HepG2 (cell line): ENCODE measurements around the gene TCEA3. TPM values are rescaled to one million over a fixed set of nuclear protein-coding genes. Genes with fewer than 3 reads are reported as not detected.

Experiments
- ELF3 ChIP-seq: IDR thresholded peaks from 2 replicates; pipeline ENCODE4 v1.6.1; 2016; ENCODE audit warnings: missing genetic modification reagents, missing compliant biosample characterization
- ESRRA ChIP-seq: sonication (generic); formaldehyde crosslinking; IDR thresholded peaks from 2 replicates; pipeline ENCODE4 v1.5.1; 2020; ENCODE audit warnings: mild to moderate bottlenecking, low read depth, missing genetic modification reagents
- HES4 ChIP-seq: sonication (generic); formaldehyde crosslinking; IDR thresholded peaks from 2 replicates; pipeline ENCODE4 v1.9.0; 2021; ENCODE audit warnings: mild to moderate bottlenecking, missing genetic modification reagents, borderline replicate concordance
- HOXD1 ChIP-seq: sonication (generic); formaldehyde crosslinking; IDR thresholded peaks from 2 replicates; pipeline ENCODE4 v1.5.0; 2020; ENCODE audit warnings: missing genetic modification reagents
- LBX2 ChIP-seq: sonication (generic); formaldehyde crosslinking; IDR thresholded peaks from 2 replicates; pipeline ENCODE4 v1.5.0; 2020; ENCODE audit warnings: missing genetic modification reagents, mild to moderate bottlenecking, borderline replicate concordance
- MAF1 ChIP-seq: sonication (generic); formaldehyde crosslinking; IDR thresholded peaks from 2 replicates; pipeline ENCODE4 v1.5.0; 2020; ENCODE audit warnings: missing genetic modification reagents, borderline replicate concordance
- MNT ChIP-seq: fragments of 450-650 bp; IDR thresholded peaks from 2 replicates; pipeline ENCODE4 v1.6.1; 2016
- MYPOP ChIP-seq: sonication (generic); formaldehyde crosslinking; IDR thresholded peaks from 2 replicates; pipeline ENCODE4 v1.8.1; 2023; ENCODE audit warnings: mild to moderate bottlenecking, moderate library complexity, missing genetic modification reagents
- PITX1 ChIP-seq: sonication (generic); formaldehyde crosslinking; IDR thresholded peaks from 2 replicates; pipeline ENCODE4 v1.5.1; 2020; ENCODE audit warnings: mild to moderate bottlenecking, missing genetic modification reagents
- POGK ChIP-seq: sonication (generic); formaldehyde crosslinking; conservative IDR thresholded peaks from 2 replicates; pipeline ENCODE4 v1.8.0; 2022; ENCODE audit warnings: mild to moderate bottlenecking, moderate library complexity, missing genetic modification reagents
- SYNCRIP ChIP-seq: fragments of 200-400 bp; formaldehyde crosslinking; IDR thresholded peaks from 2 replicates; pipeline ENCODE4 v1.6.1; 2018; ENCODE audit warnings: mild to moderate bottlenecking, low read depth, low read length; ENCODE audit not compliant: insufficient read depth
- THAP9 ChIP-seq: sonication (generic); formaldehyde crosslinking; IDR thresholded peaks from 2 replicates; pipeline ENCODE4; 2020; ENCODE audit warnings: missing genetic modification reagents, mild to moderate bottlenecking, borderline replicate concordance
- ZNF180 ChIP-seq: sonication (generic); formaldehyde crosslinking; IDR thresholded peaks from 2 replicates; pipeline ENCODE4 v1.4.0; 2020; ENCODE audit warnings: low read depth, missing genetic modification reagents, borderline replicate concordance
- ZNF207 ChIP-seq: fragments of 450-650 bp; IDR thresholded peaks from 2 replicates; pipeline ENCODE4 v1.6.1; 2016; ENCODE audit warnings: antibody characterized with exemption, borderline replicate concordance
- ZNF605 ChIP-seq: sonication (generic); formaldehyde crosslinking; IDR thresholded peaks from 2 replicates; pipeline ENCODE4 v1.8.0; 2022; ENCODE audit warnings: mild to moderate bottlenecking, missing genetic modification reagents
- ZNF639 ChIP-seq: conservative IDR thresholded peaks from 2 replicates; pipeline ENCODE4 v1.6.1; 2018; ENCODE audit warnings: missing genetic modification reagents
- ZSCAN31 ChIP-seq: sonication (generic); formaldehyde crosslinking; IDR thresholded peaks from 2 replicates; pipeline ENCODE4 v1.5.0; 2020; ENCODE audit warnings: low read depth, mild to moderate bottlenecking, missing genetic modification reagents
- polyA plus RNA-seq, 8 experiments: library from polyadenylated mRNA; depleted of rRNA in 3 of 8; stranded (reverse) in 7 of 8; unstranded in 1 of 8; fragments of >200 nt; fragmentation: Illumina TruSeq in 4 of 8; extraction: Trizol in 4 of 8; gene quantifications; 2 replicates each; pipeline versions ENCODE4 v1.2.1 to v1.2.3, GENCODE V29; 2011 to 2016; ENCODE audit warnings: low read depth in 4 of 8, missing spikeins in 1 of 8, mixed read lengths in 1 of 8; ENCODE audit not compliant: insufficient read depth in 1 of 8
- total RNA-seq, 5 experiments: library from RNA; depleted of rRNA; stranded (reverse); fragments of >200 nt; fragmentation: Illumina TruSeq; extraction: Trizol; gene quantifications; 2 replicates each; pipeline ENCODE4 v1.2.3, GENCODE V29; 2016; ENCODE audit warnings: low read depth in 1 of 5

Gene TCEA3
- total and polyA plus RNA-seq, 2 of the 13 experiments (the other 11 are each of a cell fraction or from before 2014, with no cell fraction given): 55.5 to 84.6 TPM

GRCh38 chr1:23376890-23377811, 47.4 kb downstream of the TCEA3 start (continued):
- no peak for TF ChIP-seq THAP9 (CRISPR knock-in tag)
- TF ChIP-seq MYPOP: no peak
- no peak for TF ChIP-seq SYNCRIP
- no peak for TF ChIP-seq ZNF180 (CRISPR knock-in tag)
- no peak for TF ChIP-seq ZNF639 (CRISPR knock-in tag)
- TF ChIP-seq HOXD1: no peak
- no peak; the same call in 1 of the 2 replicates for TF ChIP-seq ESRRA
- no peak for TF ChIP-seq ZNF207
- no peak for TF ChIP-seq POGK (CRISPR knock-in tag)
- TF ChIP-seq ZSCAN31: no peak
- no peak for TF ChIP-seq ZNF605 (CRISPR knock-in tag)
- TF ChIP-seq MAF1 (CRISPR knock-in tag): no peak
- no peak for TF ChIP-seq HES4
- TF ChIP-seq MNT: no peak
- no peak for TF ChIP-seq ELF3 (CRISPR knock-in tag)
- no peak for TF ChIP-seq LBX2
- no peak for TF ChIP-seq PITX1
